Ectodermal cell (in vitro differentiated cells): ENCODE measurements around the gene TXNIP. TPM values are rescaled to one million over a fixed set of nuclear protein-coding genes. Genes with fewer than 3 reads are reported as not detected.
"Not testable (repeated sequence)": the region's sequence is repeated elsewhere in the genome, so short reads cannot be mapped to it uniquely, and the experiment has no call there.

Source experiments
- H3K27ac ChIP-seq: 2 replicates; pipeline ENCODE4 v1.7.0; 2013; ENCODE audit warnings: mild to moderate bottlenecking, low read depth, low read length; ENCODE audit not compliant: insufficient read depth, poor library complexity, severe bottlenecking
- H3K27me3 ChIP-seq: 2 replicates; pipeline ENCODE4 v1.7.0; 2013; ENCODE audit warnings: mild to moderate bottlenecking, low read length; ENCODE audit not compliant: insufficient read depth, control insufficient read depth, poor library complexity, severe bottlenecking
- H3K36me3 ChIP-seq: one replicate; pipeline ENCODE4 v1.7.0; 2013; ENCODE audit warnings: low read length; ENCODE audit not compliant: control insufficient read depth, insufficient read depth
- H3K4me1 ChIP-seq: one replicate; pipeline ENCODE4 v1.7.0; 2013; ENCODE audit warnings: low read length; ENCODE audit not compliant: control insufficient read depth, insufficient read depth
- H3K4me3 ChIP-seq: 2 replicates; pipeline ENCODE4 v1.7.0; 2013; ENCODE audit warnings: low read depth, low read length, control low read depth; ENCODE audit not compliant: insufficient read depth
- H3K9me3 ChIP-seq: 2 replicates; pipeline ENCODE4 v1.7.0; 2013; ENCODE audit warnings: mild to moderate bottlenecking, low read length, moderate library complexity; ENCODE audit not compliant: control insufficient read depth
- WGBS, 2 experiments: methylation state at CpG; one replicate each; pipeline ENCODE4 v1.1.7; 2013; ENCODE audit warnings: missing lambda C conversion rate in 2 of 2; 5-methylcytosine and 5-hydroxymethylcytosine counted together
- polyA plus RNA-seq, 4 experiments: library from polyadenylated mRNA; stranded (reverse); fragments of 50-300 nt; gene quantifications; one replicate each; pipeline ENCODE4 v1.2.3, GENCODE V29; 2013

TXNIP gene, protein sequence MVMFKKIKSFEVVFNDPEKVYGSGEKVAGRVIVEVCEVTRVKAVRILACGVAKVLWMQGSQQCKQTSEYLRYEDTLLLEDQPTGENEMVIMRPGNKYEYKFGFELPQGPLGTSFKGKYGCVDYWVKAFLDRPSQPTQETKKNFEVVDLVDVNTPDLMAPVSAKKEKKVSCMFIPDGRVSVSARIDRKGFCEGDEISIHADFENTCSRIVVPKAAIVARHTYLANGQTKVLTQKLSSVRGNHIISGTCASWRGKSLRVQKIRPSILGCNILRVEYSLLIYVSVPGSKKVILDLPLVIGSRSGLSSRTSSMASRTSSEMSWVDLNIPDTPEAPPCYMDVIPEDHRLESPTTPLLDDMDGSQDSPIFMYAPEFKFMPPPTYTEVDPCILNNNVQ
- 159 TPM for polyA plus RNA-seq (2013, experiment 1 of 4)
- polyA plus RNA-seq (2013, experiment 2 of 4): 92.6 TPM
- 99.9 TPM for polyA plus RNA-seq (2013, experiment 3 of 4)
- polyA plus RNA-seq (2013, experiment 4 of 4): 140 TPM

DNA sequence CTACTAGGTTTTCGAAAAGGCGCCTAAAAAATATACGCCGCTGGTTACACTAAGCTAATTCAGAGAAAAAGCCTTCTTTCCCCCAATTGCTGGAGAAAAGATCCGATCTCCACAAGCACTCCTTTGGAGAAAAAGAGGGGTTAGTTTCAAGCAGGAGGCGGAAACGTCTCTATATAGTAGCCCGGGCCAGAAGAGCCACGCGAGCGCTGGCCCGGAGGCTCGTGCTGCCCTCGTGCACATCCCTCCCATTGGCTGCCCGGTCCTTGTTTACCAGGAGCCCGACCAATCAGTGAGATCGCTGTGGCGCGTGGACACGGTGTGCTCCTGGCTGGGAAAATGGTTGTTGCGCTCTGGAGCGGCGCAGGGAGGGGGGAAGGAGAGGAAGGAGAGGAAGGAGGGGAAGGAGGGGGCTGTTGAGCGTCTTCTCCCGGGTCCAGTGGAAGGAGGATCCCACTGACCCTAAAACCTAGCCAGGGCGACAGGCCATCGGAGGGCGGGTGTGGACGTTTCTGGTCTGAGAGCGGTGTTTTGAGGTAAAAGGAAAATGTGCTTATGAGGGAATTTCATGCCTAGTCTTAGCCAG, at the start of gene TXNIP:
Gene TXNIP (minus strand): TSS at position 147 of the 583 bp plus-strand sequence. CDS start 313 bp downstream, outside the sequence.
- Histone ChIP-seq H3K36me3 (peaks cover 24% of the 10 kb centered on the region), H3K27me3 (no peaks in the 10 kb centered on the region), H3K9me3 (no peaks in the 10 kb centered on the region), H3K4me3 (peak within 1 kb of the TSS; percentile 97), H3K27ac (peak within 1 kb of the TSS; percentile 44), H3K4me1 (peaks cover 15% of the 10 kb centered on the region)
- WGBS, 2 experiments: 2% methylated on average over 30 of the region's 30 CpGs

DNA sequence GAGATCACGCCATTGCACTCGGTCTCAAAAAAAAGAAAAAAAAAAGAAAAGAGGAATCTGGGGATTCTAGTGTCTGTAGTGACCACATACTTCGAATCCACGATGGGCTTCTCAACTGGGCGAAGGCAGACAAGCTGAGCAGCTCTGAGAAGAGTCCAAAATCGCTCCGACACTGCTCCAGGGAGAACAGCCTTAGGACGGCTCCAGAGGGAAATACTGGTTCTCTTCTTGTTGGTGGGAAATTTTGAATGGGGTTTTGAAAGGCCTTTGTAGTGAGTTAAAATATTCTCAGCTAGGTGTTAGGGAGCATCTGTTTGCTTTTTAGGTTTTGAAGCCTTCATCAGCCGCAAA, 43.4 kb upstream of the TXNIP start:
- no peaks in the 10 kb centered on the region for H3K4me1 ChIP-seq
- no peak overlapping the region for H3K4me3 ChIP-seq
- H3K9me3 ChIP-seq: no peaks in the 10 kb centered on the region
- no peaks in the 10 kb centered on the region for H3K36me3 ChIP-seq
- H3K27me3 ChIP-seq: no peaks in the 10 kb centered on the region
- no peak overlapping the region for H3K27ac ChIP-seq
- 92 to 93% methylated on average over 9 of the region's 9 CpGs for WGBS, 2 experiments

DNA sequence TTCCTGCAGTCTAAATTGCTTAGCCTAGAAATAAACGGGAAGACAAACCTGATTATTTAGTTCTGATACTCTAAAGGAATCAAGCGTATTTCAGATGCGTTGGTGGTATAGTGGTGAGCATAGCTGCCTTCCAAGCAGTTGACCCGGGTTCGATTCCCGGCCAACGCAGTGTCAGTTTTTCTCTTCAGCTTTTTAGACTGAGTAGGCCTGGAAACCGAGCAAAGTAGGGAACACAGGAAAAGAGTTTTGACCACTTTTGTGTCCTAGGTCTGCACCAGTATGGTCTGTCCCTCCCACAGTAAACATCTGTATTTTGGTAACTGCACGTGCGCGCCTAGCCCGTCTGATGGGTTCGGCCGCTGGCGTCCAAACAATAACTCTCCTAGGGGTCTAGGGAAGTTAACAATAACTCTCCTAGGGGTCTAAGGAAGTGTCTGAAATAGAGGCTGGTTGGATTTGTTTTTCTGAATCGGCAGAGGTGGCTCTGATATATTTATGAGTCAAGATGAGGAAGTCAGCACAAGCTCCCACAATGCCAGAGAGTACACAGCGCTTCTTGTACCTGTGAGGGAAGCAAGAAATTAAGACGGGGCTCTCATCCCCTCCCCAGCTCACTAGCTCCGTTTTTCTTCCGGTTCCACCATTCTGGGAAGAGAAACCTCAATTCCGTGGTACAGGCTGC, 40.7 kb upstream of the TXNIP start:
- 0 to 1% methylated on average over 21 of the region's 21 CpGs for WGBS, 2 experiments

DNA sequence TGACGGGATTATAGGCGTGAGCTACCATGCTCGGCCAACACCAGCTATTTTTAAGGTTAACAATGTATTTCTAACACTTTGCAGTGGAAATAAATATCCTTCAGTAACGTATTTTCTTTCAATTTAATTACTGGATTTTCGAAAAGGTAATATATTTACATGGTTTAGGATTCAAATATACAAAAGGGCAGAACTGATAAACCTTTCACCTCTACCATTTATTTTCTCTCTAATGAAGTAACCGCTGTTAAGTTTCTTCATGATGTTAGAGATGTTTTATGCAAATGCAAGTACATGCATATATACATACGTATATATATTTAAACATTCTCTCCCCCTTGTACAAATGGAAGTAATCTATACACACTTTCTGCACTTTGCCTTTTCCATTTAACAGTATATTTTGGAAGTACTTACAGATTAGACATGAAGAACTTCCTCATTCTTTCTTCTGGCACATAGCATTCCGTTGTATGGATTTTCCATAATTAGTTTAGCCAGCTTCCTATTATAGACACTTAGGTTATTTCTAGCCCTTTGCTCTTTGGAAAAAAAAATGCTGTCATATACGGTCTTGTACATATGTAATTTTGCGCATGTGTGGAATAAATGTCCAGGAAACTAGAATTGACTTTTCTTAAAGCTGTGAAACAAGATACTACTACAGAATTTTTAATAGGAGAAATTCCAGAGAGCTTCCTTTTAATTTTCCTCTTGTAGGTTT, 40.0 kb upstream of the TXNIP start:
- peak overlapping the region; percentile 99 for H3K4me3 ChIP-seq

More for the DNA sequence above, 40.7 kb upstream of the TXNIP start:
- no peaks in the 10 kb centered on the region for H3K4me1 ChIP-seq
- peak overlapping the region; percentile 99 for H3K4me3 ChIP-seq
- no peaks in the 10 kb centered on the region for H3K27me3 ChIP-seq
- H3K27ac ChIP-seq: peak overlapping the region; percentile 79
- H3K36me3 ChIP-seq: no peaks in the 10 kb centered on the region
- no peaks in the 10 kb centered on the region for H3K9me3 ChIP-seq

GRCh38 chr1:146035048-146035423, 38.7 kb upstream of the TXNIP start:
- H3K4me3 ChIP-seq: peak overlapping the region; percentile 99
- H3K27me3 ChIP-seq: no peaks in the 10 kb centered on the region
- H3K4me1 ChIP-seq: no peaks in the 10 kb centered on the region
- no peaks in the 10 kb centered on the region for H3K9me3 ChIP-seq
- H3K27ac ChIP-seq: no peak overlapping the region
- 48 to 50% methylated on average over 6 of the region's 6 CpGs for WGBS, 2 experiments
- no peaks in the 10 kb centered on the region for H3K36me3 ChIP-seq

More for the DNA sequence above, 40.0 kb upstream of the TXNIP start:
- H3K27me3 ChIP-seq: no peaks in the 10 kb centered on the region
- no peaks in the 10 kb centered on the region for H3K36me3 ChIP-seq
- no peaks in the 10 kb centered on the region for H3K9me3 ChIP-seq
- H3K4me1 ChIP-seq: no peaks in the 10 kb centered on the region
- WGBS, 2 experiments: 0 to 27% methylated on average over 4 to 6 of the region's 10 CpGs
- H3K27ac ChIP-seq: no peak overlapping the region

DNA sequence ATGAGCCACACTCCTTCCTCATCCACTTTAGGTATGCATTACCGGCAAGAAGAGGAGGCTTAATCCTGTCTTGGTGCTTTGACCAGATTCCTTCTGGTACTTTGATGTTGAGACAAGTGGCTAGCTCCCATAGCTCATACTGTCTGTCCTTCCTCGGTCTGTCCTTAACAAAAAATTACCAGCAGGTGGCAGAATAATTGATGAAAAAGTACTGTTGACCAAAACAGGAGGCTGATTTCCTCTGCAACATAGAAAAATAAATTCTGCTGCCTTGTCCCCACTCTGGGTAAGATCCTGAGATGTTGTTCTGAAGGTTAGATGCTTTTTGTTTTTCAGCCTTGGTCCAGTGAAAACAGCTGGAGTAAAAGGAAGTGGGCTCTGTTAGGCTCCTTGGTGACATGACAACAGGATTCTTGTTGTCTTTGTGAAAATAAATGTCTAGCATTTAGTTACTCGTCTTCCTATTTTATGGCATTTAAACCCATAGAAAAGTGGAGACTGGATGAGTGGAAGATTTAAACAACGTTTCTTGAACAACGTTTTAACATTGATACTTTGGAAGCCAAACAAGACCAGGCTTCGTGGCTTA, 36.3 kb upstream of the TXNIP start:
- Histone ChIP-seq H3K4me3 (no peak overlapping the region), H3K27me3 (no peaks in the 10 kb centered on the region), H3K4me1 (no peaks in the 10 kb centered on the region), H3K9me3 (no peaks in the 10 kb centered on the region), H3K36me3 (no peaks in the 10 kb centered on the region), H3K27ac (no peak overlapping the region)
- WGBS, 2 experiments: 70 to 72% methylated on average over 6 of the region's 6 CpGs

DNA sequence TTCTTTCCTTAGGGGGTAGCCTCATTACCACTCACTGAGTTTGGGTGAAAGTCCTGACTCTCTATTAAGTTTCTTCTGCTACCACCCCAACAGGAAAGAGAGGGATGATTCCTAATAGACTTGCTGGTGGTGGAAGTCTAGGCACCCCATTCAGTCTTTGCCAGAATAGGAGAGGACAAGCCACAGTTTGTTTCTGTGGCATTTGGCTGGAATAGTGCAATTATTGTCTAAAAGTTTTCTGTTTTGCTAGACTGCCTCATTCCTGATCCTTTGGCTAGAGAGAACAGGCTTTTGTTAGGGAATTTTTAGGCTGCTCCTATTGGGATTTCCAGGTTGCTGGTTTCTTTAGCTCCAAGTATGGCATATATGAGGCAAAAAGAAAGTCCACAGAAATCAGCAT, 35.1 kb upstream of the TXNIP start:
- H3K27me3 ChIP-seq: no peaks in the 10 kb centered on the region
- H3K9me3 ChIP-seq: no peaks in the 10 kb centered on the region
- no peaks in the 10 kb centered on the region for H3K36me3 ChIP-seq
- H3K4me1 ChIP-seq: no peaks in the 10 kb centered on the region
- H3K27ac ChIP-seq: no peak overlapping the region
- no peak overlapping the region for H3K4me3 ChIP-seq

- H3K9me3 ChIP-seq: no peaks in the 10 kb centered on the region
- no peaks in the 10 kb centered on the region for H3K4me1 ChIP-seq
- H3K36me3 ChIP-seq: no peaks in the 10 kb centered on the region
- no peaks in the 10 kb centered on the region for H3K27me3 ChIP-seq
- no peak overlapping the region for H3K27ac ChIP-seq
- H3K4me3 ChIP-seq: no peak overlapping the region
Observed at GRCh38 chr1:146029117-146029516, 32.7 kb upstream of the TXNIP start.

- H3K4me1 ChIP-seq, H3K4me3 ChIP-seq, H3K27ac ChIP-seq, H3K9me3 ChIP-seq, H3K27me3 ChIP-seq, H3K36me3 ChIP-seq: not testable (repeated sequence)
- 94 to 95% methylated on average over 1 of the region's 1 CpG for WGBS, 2 experiments
Observed at GRCh38 chr1:146026650-146027049, 30.3 kb upstream of the TXNIP start.
